Measurements from ENCODE around the gene SNX9.

GRCh38 chr6:157944983-157945931 is 122.2 kb downstream of the SNX9 start:
- TF ChIP-seq, protein P1, sequence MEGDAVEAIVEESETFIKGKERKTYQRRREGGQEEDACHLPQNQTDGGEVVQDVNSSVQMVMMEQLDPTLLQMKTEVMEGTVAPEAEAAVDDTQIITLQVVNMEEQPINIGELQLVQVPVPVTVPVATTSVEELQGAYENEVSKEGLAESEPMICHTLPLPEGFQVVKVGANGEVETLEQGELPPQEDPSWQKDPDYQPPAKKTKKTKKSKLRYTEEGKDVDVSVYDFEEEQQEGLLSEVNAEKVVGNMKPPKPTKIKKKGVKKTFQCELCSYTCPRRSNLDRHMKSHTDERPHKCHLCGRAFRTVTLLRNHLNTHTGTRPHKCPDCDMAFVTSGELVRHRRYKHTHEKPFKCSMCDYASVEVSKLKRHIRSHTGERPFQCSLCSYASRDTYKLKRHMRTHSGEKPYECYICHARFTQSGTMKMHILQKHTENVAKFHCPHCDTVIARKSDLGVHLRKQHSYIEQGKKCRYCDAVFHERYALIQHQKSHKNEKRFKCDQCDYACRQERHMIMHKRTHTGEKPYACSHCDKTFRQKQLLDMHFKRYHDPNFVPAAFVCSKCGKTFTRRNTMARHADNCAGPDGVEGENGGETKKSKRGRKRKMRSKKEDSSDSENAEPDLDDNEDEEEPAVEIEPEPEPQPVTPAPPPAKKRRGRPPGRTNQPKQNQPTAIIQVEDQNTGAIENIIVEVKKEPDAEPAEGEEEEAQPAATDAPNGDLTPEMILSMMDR (conservative IDR thresholded peaks at IDR 0.05; ENCODE audit: low read depth, low read length): no peak
- no peak for TF ChIP-seq EZH2 (IDR thresholded peaks at IDR 0.05; ENCODE audit: borderline replicate concordance, low read depth, low read length, poor library complexity, severe bottlenecking)
